Amniotic stem cell (primary cell): Measurements from ENCODE around the gene CDKN3.
A peak's percentile ranks its signal among the peaks of the same experiment; 100 is the strongest.

Experiments
- DNase-seq: peaks from one replicate; lab custom pipeline; 2025; lab: John Stamatoyannopoulos, UW

Gene CDKN3

GRCh38 chr14:54396493-54397335 is at the start of gene CDKN3:
Gene CDKN3 (plus strand): TSS chr14:54397007. CDS start chr14:54397069, 62 bp downstream.
- DNase-seq: peak; percentile 99

- DNase-seq: no peak
Observed at GRCh38 chr14:54347044-54347443, 49.8 kb upstream of the CDKN3 start.

GRCh38 chr14:54348001-54348611 is 48.7 kb upstream of the CDKN3 start:
- peak; percentile 21 for DNase-seq

GRCh38 chr14:54348923-54349620 is 47.7 kb upstream of the CDKN3 start:
- DNase-seq: no peak

- no peak for DNase-seq
Observed at GRCh38 chr14:54349713-54350112, 47.1 kb upstream of the CDKN3 start.

- no peak for DNase-seq
Observed at GRCh38 chr14:54350203-54350602, 46.6 kb upstream of the CDKN3 start.

- DNase-seq: no peak
Observed at GRCh38 chr14:54353266-54353665, 43.5 kb upstream of the CDKN3 start.

GRCh38 chr14:54353694-54354093 is 43.1 kb upstream of the CDKN3 start:
- DNase-seq: no peak

GRCh38 chr14:54354096-54354495 is 42.7 kb upstream of the CDKN3 start:
- no peak for DNase-seq

- no peak for DNase-seq
Observed at GRCh38 chr14:54354968-54355641, 41.7 kb upstream of the CDKN3 start.

- no peak for DNase-seq
Observed at GRCh38 chr14:54355698-54356097, 41.1 kb upstream of the CDKN3 start.

GRCh38 chr14:54356172-54356571 is 40.6 kb upstream of the CDKN3 start:
- DNase-seq: no peak

GRCh38 chr14:54360667-54361066 is 36.1 kb upstream of the CDKN3 start:
- DNase-seq: no peak

GRCh38 chr14:54362089-54362504 is 34.7 kb upstream of the CDKN3 start:
- DNase-seq: no peak

- DNase-seq: no peak
Observed at GRCh38 chr14:54362759-54363437, 33.9 kb upstream of the CDKN3 start.

GRCh38 chr14:54364555-54365415 is 32.0 kb upstream of the CDKN3 start:
- no peak for DNase-seq

- DNase-seq: no peak
Observed at GRCh38 chr14:54366736-54367735, 29.8 kb upstream of the CDKN3 start.

GRCh38 chr14:54368291-54368690 is 28.5 kb upstream of the CDKN3 start:
- DNase-seq: no peak

GRCh38 chr14:54369343-54369742 is 27.5 kb upstream of the CDKN3 start:
- DNase-seq: no peak
